NB4 (cell line): Measurements from ENCODE around the gene MAPK13.

Experiments
- MYC ChIP-seq: IDR thresholded peaks from 2 replicates; pipeline ENCODE4 v1.6.1; 2011; ENCODE audit warnings: low read depth, low read length
- TF ChIP-seq, protein P1 (sequence below): IDR thresholded peaks from one replicate; pipeline ENCODE4 v1.5.1; 2012; ENCODE audit warnings: low read depth, low read length

DNA sequence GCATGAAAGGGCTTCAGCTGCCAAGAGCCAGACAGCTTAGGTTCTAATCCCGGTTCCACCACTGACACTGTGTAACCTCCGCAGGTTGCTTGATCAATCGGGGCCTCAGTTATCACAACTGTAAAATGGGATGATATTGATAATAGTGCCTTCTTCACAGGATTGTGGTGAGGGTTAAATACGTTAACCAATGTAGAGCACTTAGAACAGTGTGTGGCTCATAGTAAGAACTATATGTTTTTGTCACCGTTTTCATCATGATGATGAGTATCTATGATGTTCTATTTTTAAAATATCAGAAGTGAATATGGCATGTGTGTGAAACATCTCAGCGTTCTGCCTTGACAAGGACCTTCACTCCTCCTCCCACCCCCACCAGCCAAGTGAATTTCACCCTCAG is 10.3 kb upstream of the MAPK13 start:
- TF ChIP-seq MYC: no peak
- TF ChIP-seq, protein P1, sequence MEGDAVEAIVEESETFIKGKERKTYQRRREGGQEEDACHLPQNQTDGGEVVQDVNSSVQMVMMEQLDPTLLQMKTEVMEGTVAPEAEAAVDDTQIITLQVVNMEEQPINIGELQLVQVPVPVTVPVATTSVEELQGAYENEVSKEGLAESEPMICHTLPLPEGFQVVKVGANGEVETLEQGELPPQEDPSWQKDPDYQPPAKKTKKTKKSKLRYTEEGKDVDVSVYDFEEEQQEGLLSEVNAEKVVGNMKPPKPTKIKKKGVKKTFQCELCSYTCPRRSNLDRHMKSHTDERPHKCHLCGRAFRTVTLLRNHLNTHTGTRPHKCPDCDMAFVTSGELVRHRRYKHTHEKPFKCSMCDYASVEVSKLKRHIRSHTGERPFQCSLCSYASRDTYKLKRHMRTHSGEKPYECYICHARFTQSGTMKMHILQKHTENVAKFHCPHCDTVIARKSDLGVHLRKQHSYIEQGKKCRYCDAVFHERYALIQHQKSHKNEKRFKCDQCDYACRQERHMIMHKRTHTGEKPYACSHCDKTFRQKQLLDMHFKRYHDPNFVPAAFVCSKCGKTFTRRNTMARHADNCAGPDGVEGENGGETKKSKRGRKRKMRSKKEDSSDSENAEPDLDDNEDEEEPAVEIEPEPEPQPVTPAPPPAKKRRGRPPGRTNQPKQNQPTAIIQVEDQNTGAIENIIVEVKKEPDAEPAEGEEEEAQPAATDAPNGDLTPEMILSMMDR: no peak
